ENCODE measurements around the gene MPP7. TPM values are rescaled to one million over a fixed set of nuclear protein-coding genes. Genes with fewer than 3 reads are reported as not detected.

Gene MPP7
- total and polyA plus RNA-seq, 2 of the 8 experiments (the other 6 are each of a cell fraction or from before 2014, with no cell fraction given) = 1.9 to 9.3 TPM

DNA sequence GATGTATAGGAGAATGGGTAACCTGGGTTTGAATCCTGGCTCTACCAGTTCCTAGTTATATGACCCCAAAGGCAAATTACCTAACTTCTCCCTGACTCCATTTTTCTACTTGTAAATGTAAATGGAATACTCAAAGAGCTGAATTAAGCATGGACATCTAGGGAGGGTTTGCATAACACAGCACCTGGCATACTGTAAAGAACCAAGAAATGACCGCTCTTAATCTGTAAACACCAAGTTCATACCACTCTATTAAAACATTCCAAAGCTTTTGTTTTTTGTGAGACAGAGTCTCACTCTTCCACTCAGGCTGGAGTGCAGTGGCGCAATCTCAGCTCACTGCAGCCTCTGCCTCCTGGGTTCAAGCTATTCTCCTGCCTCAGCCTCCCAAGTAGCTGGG lies 19.6 kb downstream of the MPP7 start:
- DNase-seq (ENCODE audit: low read depth in 1 of 2, low spot score in 2 of 2) = no peak
- H4K20me1 ChIP-seq (replicated peaks in 1 of 2; ENCODE audit: control insufficient read depth in 1 of 2, insufficient read depth in 2 of 2, low read length in 2 of 2) = peaks cover 0 to 1% of the 10 kb centered on the region in 2 experiments
- H2BK5ac ChIP-seq (ENCODE audit: low read depth, low read length) = no peak overlapping the region
- H3K23ac ChIP-seq (ENCODE audit: insufficient read length) = no peak overlapping the region
- no peak overlapping the region for H3K18ac ChIP-seq (ENCODE audit: extremely low read depth, low read length)
- H3K4me1 ChIP-seq (replicated peaks in 1 of 4; ENCODE audit: control insufficient read depth in 3 of 4, insufficient read depth in 4 of 4, low read length in 3 of 4) = peaks cover 0 to 5% (median 0%) of the 10 kb centered on the region in 4 experiments; a peak in 1 of 7 replicates
- no peak overlapping the region for H3K4me3 ChIP-seq (ENCODE audit: extremely low read depth in 1 of 4, insufficient read depth in 2 of 4, low read depth in 3 of 4, low read length in 4 of 4)
- POLR2A ChIA-PET (ENCODE audit: partially characterized antibody) = interaction anchor here (2.3 kb wide), 1 partner anchor 20 kb away, joined by 7 read pairs; the partner anchor contains the start of gene MPP7
- H4K8ac ChIP-seq (ENCODE audit: extremely low read depth, insufficient read depth, low read length) = no peak overlapping the region
- no peak overlapping the region for H3K56ac ChIP-seq (replicated peaks; ENCODE audit: insufficient read length, low read depth, low read length)
- no peak overlapping the region for H4K5ac ChIP-seq (ENCODE audit: insufficient read length, low read depth, low read length)
- no peak overlapping the region for H4K91ac ChIP-seq (replicated peaks; ENCODE audit: insufficient read length, low read length)
- 88% methylated on average over 2 of the region's 2 CpGs; no CpG with 5 or more reads in 1 of the 2 experiments for WGBS, 2 experiments (ENCODE audit: extremely low coverage in 1 of 2, insufficient coverage in 1 of 2, insufficient read length in 1 of 2, insufficient replicate concordance in 2 of 2, low coverage in 1 of 2, low lambda C conversion rate in 2 of 2, missing lambda C conversion rate in 1 of 2)
- H3K79me1 ChIP-seq (ENCODE audit: low read depth, low read length) = no peaks in the 10 kb centered on the region
- no peak overlapping the region for H2BK20ac ChIP-seq (ENCODE audit: low read length)
- H3K27ac ChIP-seq (ENCODE audit: low read depth, low read length) = no peak overlapping the region
- no peak overlapping the region for H3K4ac ChIP-seq (replicated peaks; ENCODE audit: insufficient read length, low read depth, low read length)
- H3K4me2 ChIP-seq (ENCODE audit: insufficient read depth in 1 of 2, low read depth in 2 of 2, low read length in 2 of 2) = no peak overlapping the region
- no peaks in the 10 kb centered on the region for H3K79me2 ChIP-seq (ENCODE audit: control insufficient read depth in 1 of 2, insufficient read depth in 2 of 2, low read length in 2 of 2)
- H3K27me3 ChIP-seq (replicated peaks in 1 of 4; ENCODE audit: control insufficient read depth in 3 of 4, extremely low read depth in 1 of 4, insufficient read depth in 3 of 4, low read length in 3 of 4) = peaks cover 0 to 1% (median 0%) of the 10 kb centered on the region in 4 experiments; a peak in 1 of 7 replicates
- CTCF ChIA-PET (ENCODE audit: partially characterized antibody) = no interaction called here
- H3K36me3 ChIP-seq (ENCODE audit: control insufficient read depth in 2 of 4, insufficient read depth in 4 of 4, low read length in 3 of 4) = no peaks in the 10 kb centered on the region
- no peak overlapping the region for H3K9ac ChIP-seq (replicated peaks in 1 of 4; ENCODE audit: extremely low read depth in 1 of 4, low read depth in 3 of 4, low read length in 3 of 4)
- H3K14ac ChIP-seq (ENCODE audit: insufficient read length) = no peak overlapping the region
- H2BK15ac ChIP-seq (ENCODE audit: low read length) = no peak overlapping the region
- no peak overlapping the region for H2AK5ac ChIP-seq (ENCODE audit: low read depth, low read length)
- H2BK12ac ChIP-seq (ENCODE audit: low read depth, low read length) = no peak overlapping the region
- H2BK120ac ChIP-seq (replicated peaks; ENCODE audit: low read depth, low read length) = no peak overlapping the region
- H3K23me2 ChIP-seq (ENCODE audit: low read depth, low read length) = no peaks in the 10 kb centered on the region
- H2AFZ ChIP-seq (ENCODE audit: low read length) = no peak overlapping the region
- FAIRE-seq = no peak
- no peaks in the 10 kb centered on the region for H3K9me3 ChIP-seq (ENCODE audit: insufficient read depth in 2 of 2, low read depth in 1 of 2, low read length in 1 of 2)
- TF ChIP-seq NRF1 (IDR thresholded peaks at IDR 0.05; ENCODE audit: low read depth, low read length) = no peak
- no peak for TF ChIP-seq BRCA1 (IDR thresholded peaks at IDR 0.05; ENCODE audit: low read depth, low read length)
- no peak for TF ChIP-seq CBX8 (IDR thresholded peaks at IDR 0.05; ENCODE audit: borderline replicate concordance, low read depth, low read length)
- no peak for TF ChIP-seq SP4 (IDR thresholded peaks at IDR 0.05; ENCODE audit: low read length)
- TF ChIP-seq CHD2 (IDR thresholded peaks at IDR 0.05; ENCODE audit: low read length) = no peak

All from H1 (cell line).